GM10266 (cell line): Measurements from ENCODE around the gene APEH.

ENCODE experiments used
- DNase-seq: peaks from one replicate; pipeline ENCODE4 v3.0.0; 2012; ENCODE audit errors: extremely low spot score
- CTCF ChIP-seq: IDR thresholded peaks from 2 replicates; pipeline ENCODE4 v1.5.1; 2012; ENCODE audit warnings: mild to moderate bottlenecking, low read depth; ENCODE audit not compliant: control insufficient read depth, insufficient read depth; ENCODE audit errors: missing control alignments

APEH gene

GRCh38 chr3:49667701-49668413, 6.3 kb upstream of the APEH start:
- TF ChIP-seq CTCF, result no peak
- DNase-seq, result no peak

GRCh38 chr3:49668414-49668797, 5.7 kb upstream of the APEH start:
- DNase-seq, result no peak
- TF ChIP-seq CTCF, result no peak

- TF ChIP-seq CTCF, result no peak
- DNase-seq, result no peak
Observed at GRCh38 chr3:49668861-49669260, 5.3 kb upstream of the APEH start.

- no peak for DNase-seq
- no peak for TF ChIP-seq CTCF
Observed at GRCh38 chr3:49669352-49669751, 4.8 kb upstream of the APEH start.

- no peak for TF ChIP-seq CTCF
- no peak for DNase-seq
Observed at GRCh38 chr3:49670940-49671290, 3.2 kb upstream of the APEH start.

GRCh38 chr3:49671291-49672288, 2.6 kb upstream of the APEH start:
- peak; percentile 89 for TF ChIP-seq CTCF
- DNase-seq, result peak; percentile 85
